Mucosa of stomach (tissue), 1 donor: ENCODE results near the gene DEPDC1.

Experiments used
- H3K27me3 ChIP-seq: one replicate; pipeline ENCODE4 v1.7.0; 2013; ENCODE audit warnings: mild to moderate bottlenecking, low read length; ENCODE audit not compliant: control insufficient read depth, insufficient read depth
- H3K36me3 ChIP-seq: one replicate; pipeline ENCODE4 v1.7.0; 2013; ENCODE audit warnings: low read length; ENCODE audit not compliant: control insufficient read depth, insufficient read depth
- H3K4me1 ChIP-seq: one replicate; pipeline ENCODE4 v1.7.0; 2013; ENCODE audit warnings: mild to moderate bottlenecking, low read length; ENCODE audit not compliant: control insufficient read depth, insufficient read depth
- H3K4me3 ChIP-seq: one replicate; pipeline ENCODE4 v1.7.0; 2013; ENCODE audit warnings: low read length
- H3K9ac ChIP-seq: one replicate; pipeline ENCODE4 v1.7.0; 2013; ENCODE audit warnings: mild to moderate bottlenecking, low read length, moderate library complexity
- H3K9me3 ChIP-seq: one replicate; pipeline ENCODE4 v1.7.0; 2013; ENCODE audit warnings: mild to moderate bottlenecking, low read length, moderate library complexity; ENCODE audit not compliant: control insufficient read depth
- donor health status: Pancreatic carcinoma.

Gene DEPDC1

DNA sequence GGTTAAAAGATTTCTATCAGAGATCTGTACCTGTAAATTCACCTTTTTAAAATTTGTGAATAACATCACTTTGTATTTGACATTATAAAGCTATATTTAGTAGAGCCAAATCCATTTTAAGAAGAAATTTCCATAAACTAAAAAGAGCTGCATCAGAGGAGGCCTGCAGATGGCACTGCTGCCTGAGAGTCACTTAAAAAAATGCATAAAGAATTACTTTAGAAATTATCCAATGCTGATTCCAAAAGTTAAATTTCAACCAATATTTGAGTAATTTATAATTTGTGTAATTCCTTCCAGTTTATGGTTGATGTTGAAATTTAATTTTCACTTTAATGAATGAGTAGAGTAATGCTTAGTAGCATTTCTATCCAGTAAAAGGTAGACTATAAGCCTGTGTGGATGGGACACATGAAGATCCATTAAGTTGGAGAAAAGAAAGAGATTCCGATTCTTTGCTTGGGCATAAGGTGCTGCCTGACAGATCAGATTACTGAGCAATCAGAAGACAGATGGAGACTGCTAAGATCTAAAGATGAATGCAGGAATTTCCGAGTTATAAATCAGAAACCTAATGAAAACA, 26.4 kb downstream of the DEPDC1 start:
- H3K27me3 ChIP-seq: no peaks in the 10 kb centered on the region
- no peak overlapping the region for H3K9ac ChIP-seq
- H3K4me3 ChIP-seq: no peak overlapping the region
- no peaks in the 10 kb centered on the region for H3K36me3 ChIP-seq
- H3K4me1 ChIP-seq: no peaks in the 10 kb centered on the region
- H3K9me3 ChIP-seq: no peaks in the 10 kb centered on the region

- Histone ChIP-seq H3K4me3 (no peak overlapping the region), H3K36me3 (no peaks in the 10 kb centered on the region), H3K27me3 (no peaks in the 10 kb centered on the region), H3K9ac (no peak overlapping the region), H3K4me1 (no peaks in the 10 kb centered on the region), H3K9me3 (no peaks in the 10 kb centered on the region)
These were observed 32.0 kb downstream of the DEPDC1 start for GRCh38 chr1:68464891-68465290.

GRCh38 chr1:68460935-68461334, 35.9 kb downstream of the DEPDC1 start:
- Histone ChIP-seq H3K27me3 (no peaks in the 10 kb centered on the region), H3K4me1 (no peaks in the 10 kb centered on the region), H3K9me3 (no peaks in the 10 kb centered on the region), H3K36me3 (no peaks in the 10 kb centered on the region), H3K4me3 (no peak overlapping the region), H3K9ac (no peak overlapping the region)

DNA sequence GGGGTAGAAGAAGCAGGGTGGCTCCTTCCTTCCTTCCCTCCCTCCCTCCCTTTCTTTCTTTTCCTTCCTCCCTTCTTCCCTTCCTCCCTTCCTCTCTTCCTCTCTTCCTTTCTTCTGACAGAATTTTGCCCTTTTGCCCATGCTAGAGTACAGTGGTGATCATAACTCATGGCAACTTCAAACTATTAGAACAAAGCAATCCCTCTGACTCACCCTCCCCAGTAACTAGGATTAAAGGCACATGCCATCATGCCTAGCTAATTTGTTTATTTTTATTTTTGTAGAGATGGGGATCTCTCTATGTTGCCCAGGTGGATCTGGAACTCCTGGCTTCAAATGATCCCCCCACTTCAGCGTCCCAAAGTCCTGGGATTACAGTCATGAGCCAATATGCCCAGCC, 37.1 kb downstream of the DEPDC1 start:
- Histone ChIP-seq H3K9me3 (no peaks in the 10 kb centered on the region), H3K9ac (no peak overlapping the region), H3K4me1 (no peaks in the 10 kb centered on the region), H3K4me3 (no peak overlapping the region), H3K36me3 (no peaks in the 10 kb centered on the region), H3K27me3 (no peaks in the 10 kb centered on the region)

DNA sequence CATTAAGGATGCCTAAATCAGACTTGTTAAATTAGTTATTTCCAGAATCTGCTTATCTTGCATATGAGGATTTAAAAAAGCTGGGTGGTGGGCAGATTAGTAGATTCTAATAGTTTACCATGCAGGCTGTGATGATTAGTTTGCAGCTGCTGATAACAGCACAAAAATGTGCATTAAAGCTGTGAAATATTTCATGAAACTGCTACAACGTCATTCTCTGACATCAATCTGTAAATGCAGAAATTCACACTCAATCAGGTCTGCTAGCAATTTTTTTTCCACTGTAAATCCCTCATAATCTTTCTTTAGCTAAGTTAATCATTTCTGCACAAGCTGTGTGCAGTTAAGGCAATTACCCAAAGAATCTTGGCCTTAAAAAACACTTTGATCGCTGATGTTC, 37.8 kb downstream of the DEPDC1 start:
- no peaks in the 10 kb centered on the region for H3K9me3 ChIP-seq
- no peak overlapping the region for H3K9ac ChIP-seq
- H3K27me3 ChIP-seq: no peaks in the 10 kb centered on the region
- no peaks in the 10 kb centered on the region for H3K4me1 ChIP-seq
- H3K36me3 ChIP-seq: no peaks in the 10 kb centered on the region
- H3K4me3 ChIP-seq: no peak overlapping the region

DNA sequence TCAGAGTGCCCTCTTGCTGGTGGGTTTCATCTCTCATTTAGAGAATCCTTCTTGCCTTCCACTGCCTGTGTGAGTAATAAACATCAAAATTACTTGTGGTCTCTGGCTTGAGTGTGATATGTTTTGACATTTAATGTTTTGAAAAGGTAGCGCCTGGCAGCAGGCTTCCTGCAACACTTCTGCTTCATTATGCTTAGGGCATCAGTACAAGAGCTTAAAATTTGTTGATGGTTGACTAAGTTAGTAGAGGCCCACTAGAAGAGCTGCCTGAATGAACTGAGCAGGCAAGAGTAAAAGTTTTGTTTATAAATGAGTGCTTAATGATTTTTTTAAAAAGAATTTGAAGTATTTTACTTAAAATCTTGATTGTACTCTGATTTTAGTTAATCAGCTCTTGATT, 40.7 kb downstream of the DEPDC1 start:
- Histone ChIP-seq H3K9me3 (no peaks in the 10 kb centered on the region), H3K4me3 (no peak overlapping the region), H3K4me1 (no peaks in the 10 kb centered on the region), H3K9ac (no peak overlapping the region), H3K36me3 (no peaks in the 10 kb centered on the region), H3K27me3 (no peaks in the 10 kb centered on the region)

DNA sequence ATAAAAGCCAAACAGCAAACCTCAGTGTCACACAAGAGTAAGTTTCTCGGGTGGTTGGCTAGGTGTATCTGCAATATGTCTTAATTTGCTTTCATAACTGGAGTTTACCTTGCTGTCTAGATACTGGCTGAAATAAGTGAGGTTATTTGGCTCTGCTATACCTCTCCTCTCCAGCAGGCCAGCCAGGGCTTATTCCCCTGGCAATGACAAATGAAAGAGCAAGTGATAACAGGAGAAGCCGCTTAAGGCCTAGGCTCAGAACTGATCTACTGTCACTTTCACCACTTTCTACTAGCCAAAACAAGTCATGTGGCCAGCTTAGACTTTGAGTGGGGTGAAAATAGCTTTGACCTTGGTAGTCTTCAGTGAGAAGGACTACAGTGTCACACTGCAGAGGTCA, 42.3 kb downstream of the DEPDC1 start:
- Histone ChIP-seq H3K4me3 (no peak overlapping the region), H3K9me3 (no peaks in the 10 kb centered on the region), H3K36me3 (no peaks in the 10 kb centered on the region), H3K4me1 (no peaks in the 10 kb centered on the region), H3K9ac (no peak overlapping the region), H3K27me3 (no peaks in the 10 kb centered on the region)

- H3K9me3 ChIP-seq: no peaks in the 10 kb centered on the region
- no peaks in the 10 kb centered on the region for H3K4me1 ChIP-seq
- no peak overlapping the region for H3K4me3 ChIP-seq
- H3K36me3 ChIP-seq: no peaks in the 10 kb centered on the region
- H3K9ac ChIP-seq: no peak overlapping the region
- no peaks in the 10 kb centered on the region for H3K27me3 ChIP-seq
These were observed 43.7 kb downstream of the DEPDC1 start for GRCh38 chr1:68453060-68453670.

DNA sequence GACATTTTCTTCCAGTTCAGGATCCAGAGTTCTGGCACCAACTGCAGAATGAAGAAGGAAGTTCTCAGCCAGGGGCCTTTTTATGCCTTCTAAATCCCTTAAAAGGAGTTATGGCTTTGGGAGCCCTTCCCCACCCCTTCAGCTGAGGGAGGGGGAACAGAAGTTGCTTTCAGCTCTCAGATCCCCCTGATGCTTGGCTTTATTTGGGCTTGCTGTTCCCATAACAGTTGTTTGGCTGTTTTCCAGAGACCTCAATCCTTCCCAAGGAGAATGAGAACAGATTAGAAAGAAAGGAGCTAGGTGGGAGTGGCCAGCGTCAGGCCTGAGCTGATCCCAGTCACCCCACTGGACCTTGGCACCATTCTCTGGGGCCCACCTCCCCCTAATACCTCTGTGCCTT, 47.0 kb downstream of the DEPDC1 start, which contains the start of gene RPE65:
Gene RPE65, minus strand, starts transcription at position 54 of the 400 bp plus-strand sequence. Its CDS starts 49 bp downstream, at position 5.
- no peaks in the 10 kb centered on the region for H3K9me3 ChIP-seq

GRCh38 chr1:68448365-68448764, 48.5 kb downstream of the DEPDC1 start:
- Histone ChIP-seq H3K9me3 (no peaks in the 10 kb centered on the region), H3K9ac (no peak overlapping the region), H3K4me3 (no peak overlapping the region), H3K4me1 (no peaks in the 10 kb centered on the region), H3K36me3 (no peaks in the 10 kb centered on the region), H3K27me3 (no peaks in the 10 kb centered on the region)

More for the DNA sequence above, 47.0 kb downstream of the DEPDC1 start, which contains the start of gene RPE65:
- H3K36me3 ChIP-seq: no peaks in the 10 kb centered on the region
- H3K27me3 ChIP-seq: no peaks in the 10 kb centered on the region
- no peak within 1 kb of the TSS for H3K9ac ChIP-seq
- no peak within 1 kb of the TSS for H3K4me3 ChIP-seq
- no peaks in the 10 kb centered on the region for H3K4me1 ChIP-seq

DNA sequence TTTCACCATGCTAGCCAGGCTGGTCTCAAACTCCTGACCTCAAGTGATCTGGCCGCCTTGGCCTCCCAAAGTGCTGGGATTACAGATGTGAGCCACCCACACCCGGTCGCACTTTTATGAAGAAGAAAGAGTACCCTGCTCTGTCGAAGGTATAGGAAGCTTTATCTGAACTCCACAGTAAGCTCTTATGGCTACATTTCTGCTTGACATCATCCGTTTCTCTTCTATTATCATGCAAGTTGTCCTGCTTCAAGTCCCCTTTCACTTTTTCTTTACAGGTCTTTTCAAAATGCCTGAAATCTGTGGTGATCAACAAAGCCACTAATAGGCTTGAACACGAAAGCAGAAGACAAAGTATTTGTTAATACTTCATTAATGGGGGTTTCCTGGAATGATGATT, 51.2 kb downstream of the DEPDC1 start:
- H3K4me3 ChIP-seq: no peak overlapping the region
- no peaks in the 10 kb centered on the region for H3K27me3 ChIP-seq
- no peaks in the 10 kb centered on the region for H3K9me3 ChIP-seq
- no peaks in the 10 kb centered on the region for H3K36me3 ChIP-seq
- no peaks in the 10 kb centered on the region for H3K4me1 ChIP-seq
- no peak overlapping the region for H3K9ac ChIP-seq

GRCh38 chr1:68442822-68443556, 53.9 kb downstream of the DEPDC1 start:
- H3K9ac ChIP-seq: no peak overlapping the region
- H3K9me3 ChIP-seq: no peaks in the 10 kb centered on the region
- H3K27me3 ChIP-seq: no peaks in the 10 kb centered on the region
- H3K36me3 ChIP-seq: no peaks in the 10 kb centered on the region
- H3K4me1 ChIP-seq: peaks cover 2% of the 10 kb centered on the region
- no peak overlapping the region for H3K4me3 ChIP-seq
